Keratinocyte (primary cell): Measurements from ENCODE around the gene FAM3C.

Experiments
- EZH2 ChIP-seq: IDR thresholded peaks from one replicate; pipeline ENCODE4 v1.6.1; 2012; ENCODE audit warnings: inconsistent platforms, mild to moderate bottlenecking, low read length, moderate library complexity
- TF ChIP-seq, protein P1 (sequence below), 3 experiments: IDR thresholded peaks in 1 of 3; conservative IDR thresholded peaks in 1 of 3; optimal IDR thresholded peaks in 1 of 3; 2 replicates in 2 of 3; 3 replicates in 1 of 3; pipeline versions ENCODE3 to v1.5.1; 2011; ENCODE audit warnings: low read length in 3 of 3, mild to moderate bottlenecking in 3 of 3, moderate library complexity in 2 of 3, control low read depth in 1 of 3, inconsistent platforms in 1 of 3; ENCODE audit not compliant: insufficient read depth in 2 of 3; ENCODE audit errors: extremely low read depth in 1 of 3

GRCh38 chr7:121436136-121436535 is 40.0 kb upstream of the FAM3C start:
- TF ChIP-seq, protein P1, sequence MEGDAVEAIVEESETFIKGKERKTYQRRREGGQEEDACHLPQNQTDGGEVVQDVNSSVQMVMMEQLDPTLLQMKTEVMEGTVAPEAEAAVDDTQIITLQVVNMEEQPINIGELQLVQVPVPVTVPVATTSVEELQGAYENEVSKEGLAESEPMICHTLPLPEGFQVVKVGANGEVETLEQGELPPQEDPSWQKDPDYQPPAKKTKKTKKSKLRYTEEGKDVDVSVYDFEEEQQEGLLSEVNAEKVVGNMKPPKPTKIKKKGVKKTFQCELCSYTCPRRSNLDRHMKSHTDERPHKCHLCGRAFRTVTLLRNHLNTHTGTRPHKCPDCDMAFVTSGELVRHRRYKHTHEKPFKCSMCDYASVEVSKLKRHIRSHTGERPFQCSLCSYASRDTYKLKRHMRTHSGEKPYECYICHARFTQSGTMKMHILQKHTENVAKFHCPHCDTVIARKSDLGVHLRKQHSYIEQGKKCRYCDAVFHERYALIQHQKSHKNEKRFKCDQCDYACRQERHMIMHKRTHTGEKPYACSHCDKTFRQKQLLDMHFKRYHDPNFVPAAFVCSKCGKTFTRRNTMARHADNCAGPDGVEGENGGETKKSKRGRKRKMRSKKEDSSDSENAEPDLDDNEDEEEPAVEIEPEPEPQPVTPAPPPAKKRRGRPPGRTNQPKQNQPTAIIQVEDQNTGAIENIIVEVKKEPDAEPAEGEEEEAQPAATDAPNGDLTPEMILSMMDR (optimal IDR thresholded peaks at IDR 0.05 in 1 of 3, IDR thresholded peaks at IDR 0.05 in 1 of 3, conservative IDR thresholded peaks at IDR 0.05 in 1 of 3; ENCODE audit: extremely low read depth in 1 of 3, insufficient read depth in 2 of 3, low read length in 3 of 3) = no peak
- TF ChIP-seq EZH2 = no peak
